ENCODE data around the gene RAD52.
"Not testable (repeated sequence)": the region's sequence is repeated elsewhere in the genome, so short reads cannot be mapped to it uniquely, and the experiment has no call there.

Gene RAD52

GRCh38 chr12:943051-943450, 6.4 kb downstream of the RAD52 start:
- Mint-ChIP-seq H3K27ac (no peak overlapping the region), H3K4me1 (peaks cover 29% of the 10 kb centered on the region), H3K36me3 (peaks cover 61% of the 10 kb centered on the region), H3K9me3 (no peaks in the 10 kb centered on the region), H3K4me3 (no peak overlapping the region)
- no peak for ATAC-seq
- DNase-seq (ENCODE audit: low spot score in 2 of 2): no peak

- DNase-seq (ENCODE audit: low spot score in 2 of 2) (no peak), ATAC-seq (no peak)
- Mint-ChIP-seq H3K36me3 (peaks cover 50% of the 10 kb centered on the region), H3K4me3 (no peak overlapping the region), H3K27ac (peak overlapping the region; percentile 83), H3K4me1 (peaks cover 3% of the 10 kb centered on the region), H3K9me3 (no peaks in the 10 kb centered on the region)
Measured at GRCh38 chr12:938810-939209, 10.7 kb downstream of the RAD52 start.

GRCh38 chr12:936377-937345, 12.8 kb downstream of the RAD52 start:
- Mint-ChIP-seq H3K4me1 (no peaks in the 10 kb centered on the region), H3K36me3 (peaks cover 49% of the 10 kb centered on the region), H3K9me3 (no peaks in the 10 kb centered on the region), H3K27ac (no peak overlapping the region), H3K4me3 (no peak overlapping the region)
- no peak for DNase-seq (ENCODE audit: low spot score in 2 of 2)
- ATAC-seq: no peak

- not testable (repeated sequence) for H3K27ac Mint-ChIP-seq; DNase-seq (ENCODE audit: low spot score in 2 of 2); ATAC-seq; H3K4me3 Mint-ChIP-seq; H3K4me1 Mint-ChIP-seq; H3K9me3 Mint-ChIP-seq
- peaks cover 49% of the 10 kb centered on the region for H3K36me3 Mint-ChIP-seq
Measured at GRCh38 chr12:935891-936290, 13.6 kb downstream of the RAD52 start.

GRCh38 chr12:931591-931990, 17.9 kb downstream of the RAD52 start:
- DNase-seq (ENCODE audit: low spot score in 2 of 2): no peak
- H3K9me3 Mint-ChIP-seq: no peaks in the 10 kb centered on the region
- H3K27ac Mint-ChIP-seq: no peak overlapping the region
- ATAC-seq: no peak
- H3K4me1 Mint-ChIP-seq: no peaks in the 10 kb centered on the region
- H3K4me3 Mint-ChIP-seq: no peak overlapping the region
- H3K36me3 Mint-ChIP-seq: peaks cover 61% of the 10 kb centered on the region

- H3K36me3 Mint-ChIP-seq: peaks cover 64% of the 10 kb centered on the region
- no peak overlapping the region for H3K4me3 Mint-ChIP-seq
- H3K9me3 Mint-ChIP-seq: no peaks in the 10 kb centered on the region
- ATAC-seq: no peak
- no peak overlapping the region for H3K27ac Mint-ChIP-seq
- DNase-seq (ENCODE audit: low spot score in 2 of 2): no peak
- no peaks in the 10 kb centered on the region for H3K4me1 Mint-ChIP-seq
Measured at GRCh38 chr12:931060-931459, 18.4 kb downstream of the RAD52 start.

GRCh38 chr12:926641-927040, 22.9 kb downstream of the RAD52 start:
- Mint-ChIP-seq H3K27ac (peak overlapping the region; percentile 82), H3K4me3 (no peak overlapping the region), H3K9me3 (no peaks in the 10 kb centered on the region), H3K4me1 (no peaks in the 10 kb centered on the region), H3K36me3 (peaks cover 99% of the 10 kb centered on the region)
- ATAC-seq: no peak
- no peak for DNase-seq (ENCODE audit: low spot score in 2 of 2)

- no peak for ATAC-seq
- Mint-ChIP-seq H3K36me3 (peaks cover 93% of the 10 kb centered on the region), H3K27ac (peak overlapping the region; percentile 72), H3K4me3 (no peak overlapping the region), H3K9me3 (no peaks in the 10 kb centered on the region), H3K4me1 (no peaks in the 10 kb centered on the region)
- no peak for DNase-seq (ENCODE audit: low spot score in 2 of 2)
Measured at GRCh38 chr12:922285-922684, 27.2 kb downstream of the RAD52 start.

- H3K27ac Mint-ChIP-seq: peak overlapping the region; percentile 72
Measured at GRCh38 chr12:920676-921075, 28.8 kb downstream of the RAD52 start.

GRCh38 chr12:916712-917445, 32.6 kb downstream of the RAD52 start:
- DNase-seq (ENCODE audit: low spot score in 2 of 2) (no peak), ATAC-seq (no peak)
- Mint-ChIP-seq H3K27ac (peak overlapping the region; percentile 87), H3K9me3 (no peaks in the 10 kb centered on the region), H3K4me1 (peaks cover 8% of the 10 kb centered on the region), H3K4me3 (no peak overlapping the region), H3K36me3 (peaks cover 93% of the 10 kb centered on the region)

More at GRCh38 chr12:920676-921075, 28.8 kb downstream of the RAD52 start:
- H3K36me3 Mint-ChIP-seq: peaks cover 93% of the 10 kb centered on the region
- H3K4me1 Mint-ChIP-seq: no peaks in the 10 kb centered on the region
- ATAC-seq: no peak
- H3K9me3 Mint-ChIP-seq: no peaks in the 10 kb centered on the region
- DNase-seq (ENCODE audit: low spot score in 2 of 2): no peak
- H3K4me3 Mint-ChIP-seq: no peak overlapping the region

- Mint-ChIP-seq H3K4me3 (no peak overlapping the region), H3K27ac (peak overlapping the region; percentile 87), H3K36me3 (peaks cover 93% of the 10 kb centered on the region), H3K9me3 (no peaks in the 10 kb centered on the region), H3K4me1 (peaks cover 8% of the 10 kb centered on the region)
- DNase-seq (ENCODE audit: low spot score in 2 of 2): no peak
- no peak for ATAC-seq
Measured at GRCh38 chr12:916240-916639, 33.3 kb downstream of the RAD52 start.

GRCh38 chr12:915090-915489, 34.4 kb downstream of the RAD52 start:
- H3K4me3 Mint-ChIP-seq: no peak overlapping the region
- H3K27ac Mint-ChIP-seq: peak overlapping the region; percentile 87
- ATAC-seq (peak; percentile 49), DNase-seq (ENCODE audit: low spot score in 2 of 2) (no peak)
- H3K36me3 Mint-ChIP-seq: peaks cover 97% of the 10 kb centered on the region
- peaks cover 8% of the 10 kb centered on the region for H3K4me1 Mint-ChIP-seq
- no peaks in the 10 kb centered on the region for H3K9me3 Mint-ChIP-seq

- H3K4me1 Mint-ChIP-seq: peaks cover 8% of the 10 kb centered on the region
- no peaks in the 10 kb centered on the region for H3K9me3 Mint-ChIP-seq
- peaks cover 100% of the 10 kb centered on the region for H3K36me3 Mint-ChIP-seq
- no peak overlapping the region for H3K4me3 Mint-ChIP-seq
- DNase-seq (ENCODE audit: low spot score in 2 of 2) (no peak), ATAC-seq (no peak)
- peak overlapping the region; percentile 87 for H3K27ac Mint-ChIP-seq
Measured at GRCh38 chr12:913919-914698, 35.4 kb downstream of the RAD52 start.

GRCh38 chr12:912466-913235, 36.8 kb downstream of the RAD52 start:
- Mint-ChIP-seq H3K9me3 (no peaks in the 10 kb centered on the region), H3K36me3 (peaks cover 100% of the 10 kb centered on the region), H3K27ac (peak overlapping the region; percentile 87), H3K4me1 (peaks cover 8% of the 10 kb centered on the region), H3K4me3 (no peak overlapping the region)
- no peak for DNase-seq (ENCODE audit: low spot score in 2 of 2)
- ATAC-seq: no peak
